Stimulated activated CD4-positive, alpha-beta T cell treated with anti-CD3 and anti-CD28 coated beads, TNF-alpha, amount 100 ng/mL, for 48 hours (primary cell): Measurements from ENCODE around the gene COL19A1.
"Not testable (repeated sequence)": the region's sequence is repeated elsewhere in the genome, so short reads cannot be mapped to it uniquely, and the experiment has no call there.

Experiments
- DNase-seq, 3 donors: peaks; one replicate each; pipeline ENCODE4 v3.0.0-alpha.2; 2020; ENCODE audit warnings: low read depth in 3 of 3

COL19A1 gene

DNA sequence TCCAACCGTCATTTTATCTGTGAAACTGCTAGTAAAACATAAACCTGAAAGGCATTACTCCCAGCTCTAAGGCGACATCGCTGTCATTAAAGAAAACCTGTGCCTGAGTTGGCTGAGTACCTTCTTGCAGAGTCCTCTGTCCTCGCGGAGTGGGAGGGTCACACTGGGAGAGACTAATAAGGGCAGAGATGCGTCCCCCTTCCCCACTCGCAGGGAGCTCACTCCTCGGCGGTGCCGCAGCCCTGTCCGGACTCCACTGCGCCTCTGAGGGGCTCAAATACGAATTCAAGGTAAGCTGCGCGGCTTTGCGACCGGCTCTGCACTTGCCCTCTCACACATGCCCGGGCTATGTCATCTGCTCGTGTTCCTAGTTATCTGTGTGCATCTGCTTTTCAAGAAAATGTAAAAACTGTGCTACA is at the start of gene COL19A1:
Gene COL19A1, plus strand, starts transcription at position 206 of the 419 bp plus-strand sequence. CDS start 13,012 bp downstream, outside the sequence.
- DNase-seq, result peak in 1 of 3 donors; percentile 19

DNA sequence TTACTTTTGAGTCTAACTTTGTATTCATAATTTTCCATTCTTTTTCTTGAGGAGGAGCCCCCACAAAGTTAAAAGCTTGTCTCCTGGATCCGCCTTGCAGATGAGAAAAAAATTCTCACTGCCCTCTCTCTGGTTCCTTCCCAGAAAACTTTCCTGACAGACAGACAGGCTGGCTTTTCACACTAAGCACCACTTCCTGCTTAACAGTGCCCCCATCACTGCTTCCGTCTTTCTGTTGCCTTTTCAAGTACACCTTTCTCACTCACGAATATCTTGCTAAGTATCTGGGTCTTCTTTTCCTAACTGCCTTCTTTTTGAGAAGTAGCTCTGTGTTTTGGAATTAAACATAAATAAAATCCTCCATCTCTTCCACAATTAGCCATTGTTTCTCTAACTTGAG is 49.8 kb upstream of the COL19A1 start:
- DNase-seq, result no peak

DNA sequence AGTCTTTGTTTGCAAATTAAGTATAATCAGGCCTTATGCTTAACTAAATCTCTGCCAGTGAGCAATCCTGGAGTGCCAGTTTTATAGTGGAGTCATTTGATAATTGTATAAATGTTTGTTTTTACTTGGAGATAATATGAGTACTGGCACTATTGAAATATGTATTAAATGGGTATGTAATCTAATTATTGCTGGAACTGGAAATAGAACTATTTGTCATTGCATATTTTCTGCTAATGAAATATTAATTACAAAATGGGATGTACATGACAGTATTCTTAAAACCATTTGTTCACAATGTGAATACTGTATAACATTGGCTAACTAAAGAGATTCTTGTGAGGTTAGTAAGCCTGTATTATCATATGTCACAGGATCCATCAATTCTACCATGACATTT is 49.0 kb upstream of the COL19A1 start:
- DNase-seq, result no peak

DNA sequence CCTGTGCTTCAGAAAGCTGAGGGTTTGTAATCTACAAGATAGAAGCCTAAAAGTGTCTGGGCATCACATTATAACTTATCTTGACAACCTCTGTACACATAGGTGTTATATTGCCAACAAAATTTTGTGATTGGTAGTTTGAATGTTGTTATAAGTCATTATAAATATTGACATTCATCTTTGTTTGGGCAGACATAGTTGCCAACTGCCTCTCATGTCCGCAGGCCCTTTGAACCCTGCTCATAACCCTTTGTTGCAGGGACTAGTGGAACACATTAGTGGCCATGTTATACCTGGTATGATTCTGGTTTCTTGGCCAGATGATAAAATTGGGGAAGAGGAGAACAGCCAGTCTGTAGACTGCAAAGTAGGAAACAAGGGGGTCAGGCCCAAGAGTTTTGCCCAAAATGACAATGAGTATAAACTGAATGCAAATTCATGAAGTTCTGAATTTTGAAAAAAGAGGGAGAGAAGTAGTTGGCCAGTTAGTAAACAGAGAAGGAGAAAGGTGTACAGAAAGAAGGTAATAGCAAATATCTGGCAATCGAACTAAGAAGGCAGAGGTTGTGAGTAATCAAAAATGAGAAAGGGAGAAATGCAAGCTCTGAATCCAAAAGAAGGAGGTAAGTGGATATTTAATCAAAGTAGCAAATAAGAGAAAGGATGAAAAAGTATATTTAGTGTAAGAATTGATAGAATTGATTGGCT is 48.0 kb upstream of the COL19A1 start:
- no peak for DNase-seq

DNA sequence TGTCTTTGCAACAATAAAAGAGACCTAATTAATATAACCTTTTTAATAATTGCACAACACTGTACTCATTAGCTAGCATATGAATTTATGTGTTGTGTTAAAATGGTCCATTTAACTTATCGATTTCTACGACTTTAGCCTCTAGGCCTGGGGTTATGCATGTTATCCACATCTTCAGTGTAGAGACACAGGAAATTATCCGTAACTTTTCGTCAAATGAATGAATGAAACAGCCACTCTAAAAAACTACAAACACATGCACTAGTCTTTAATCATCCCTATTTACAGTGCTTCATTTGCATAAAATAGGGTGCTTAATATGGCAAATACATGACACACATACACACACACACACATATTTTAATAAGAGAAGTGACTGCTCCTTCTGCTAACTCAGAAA is 47.2 kb upstream of the COL19A1 start:
- DNase-seq, result no peak

DNA sequence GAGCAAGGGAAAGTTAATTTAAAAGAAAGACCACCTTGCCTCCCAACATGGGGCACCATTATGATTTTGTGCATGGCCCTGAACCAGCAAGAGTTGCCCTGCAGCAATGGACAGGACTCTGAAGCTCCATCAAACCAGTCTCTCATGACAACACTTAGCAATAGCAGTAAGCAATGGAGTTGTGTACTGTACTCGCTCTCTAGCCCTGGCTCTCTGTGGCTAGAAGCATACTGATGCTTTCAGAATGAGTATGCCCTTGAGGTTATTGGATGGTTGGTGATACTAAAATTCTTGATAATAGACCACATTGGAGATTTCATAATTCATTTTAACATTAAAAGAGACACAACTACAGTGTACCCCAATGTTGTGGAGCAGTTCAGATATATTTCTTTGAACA is 46.3 kb upstream of the COL19A1 start:
- DNase-seq, result no peak

DNA sequence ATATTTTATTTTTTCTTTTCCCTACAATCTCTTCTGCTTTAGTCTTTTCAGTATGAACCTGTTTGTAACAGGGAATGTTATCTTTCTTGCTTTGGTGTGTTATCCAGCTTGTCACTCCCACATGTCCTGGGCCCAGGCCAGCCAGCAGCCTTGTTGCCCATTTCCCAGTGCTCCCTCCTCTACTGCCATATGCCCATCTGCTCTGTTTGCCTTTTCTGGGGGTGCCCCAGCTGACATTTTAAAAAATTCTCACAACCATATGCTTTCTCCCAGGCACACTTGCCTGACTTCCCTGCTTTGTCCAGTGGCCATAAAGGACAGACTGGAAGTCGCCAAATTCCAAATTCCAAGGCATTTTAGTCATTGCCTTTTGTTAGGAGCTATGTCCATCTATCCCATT is 45.9 kb upstream of the COL19A1 start:
- no peak for DNase-seq

DNA sequence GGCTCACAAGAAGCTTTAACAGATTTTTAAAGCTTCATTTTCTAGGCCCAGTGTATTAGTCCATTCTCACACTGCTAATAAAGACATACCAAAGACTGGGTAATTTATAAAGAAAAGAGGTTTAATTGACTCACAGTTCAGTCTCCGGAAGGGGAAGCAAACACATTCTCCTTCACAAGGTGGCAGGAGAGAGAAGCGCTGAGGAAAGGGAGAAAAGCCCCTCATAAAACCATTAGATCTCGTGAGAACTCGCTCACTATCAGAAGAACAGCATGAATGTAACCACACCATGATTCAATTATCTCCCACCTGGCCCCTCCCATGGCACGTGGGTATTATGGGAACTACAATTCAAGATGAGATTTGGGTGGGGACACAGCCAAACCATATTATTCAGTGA is 42.0 kb upstream of the COL19A1 start:
- DNase-seq, result not testable (repeated sequence)

DNA sequence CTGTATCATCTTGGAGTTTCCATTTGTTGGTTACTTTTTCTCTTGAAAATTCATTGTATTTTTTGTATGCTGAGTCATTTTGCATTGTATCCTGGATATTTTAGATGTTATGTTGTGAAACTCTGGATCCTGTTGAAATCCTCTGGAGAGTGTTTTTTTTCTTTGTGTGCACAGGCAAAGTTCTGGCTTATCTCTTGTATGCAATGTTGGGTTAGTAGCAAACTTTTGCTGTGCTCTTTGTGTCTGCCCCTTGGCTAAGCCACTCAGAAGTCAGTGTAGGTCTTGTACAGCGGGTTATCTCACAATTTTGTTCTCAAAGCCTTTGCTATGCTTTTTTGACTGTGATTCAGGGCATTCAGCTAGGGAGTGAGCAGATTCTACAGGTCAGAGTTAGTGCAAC is 40.5 kb upstream of the COL19A1 start:
- no peak for DNase-seq

DNA sequence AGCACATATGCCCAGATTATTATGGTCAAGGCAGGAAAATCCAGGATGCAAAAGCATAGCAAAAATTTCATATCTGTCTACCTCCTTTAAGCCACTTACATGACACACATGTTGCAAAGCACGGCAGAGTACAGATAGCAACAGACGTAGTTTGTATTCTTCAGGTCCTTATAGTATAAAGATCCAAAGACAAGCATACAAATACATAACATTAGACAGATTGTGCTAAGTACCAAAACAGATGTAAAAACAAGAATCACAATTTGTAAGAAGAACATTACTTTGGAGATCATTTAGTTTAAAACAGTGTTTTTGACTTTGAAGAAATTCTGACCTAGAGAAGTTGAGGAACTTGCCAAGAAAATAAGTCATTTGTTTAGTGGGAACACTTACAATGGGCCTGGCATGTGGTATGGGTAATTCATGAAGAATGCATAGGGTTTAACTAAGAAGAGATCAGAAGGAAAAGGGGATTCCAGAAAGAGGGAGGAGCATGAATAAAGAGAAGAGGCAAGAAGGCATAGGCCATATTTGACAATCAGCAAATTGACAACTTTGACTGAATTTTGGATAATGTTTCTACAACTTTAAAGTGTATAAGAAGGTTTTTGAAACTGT is 39.0 kb upstream of the COL19A1 start:
- no peak for DNase-seq

DNA sequence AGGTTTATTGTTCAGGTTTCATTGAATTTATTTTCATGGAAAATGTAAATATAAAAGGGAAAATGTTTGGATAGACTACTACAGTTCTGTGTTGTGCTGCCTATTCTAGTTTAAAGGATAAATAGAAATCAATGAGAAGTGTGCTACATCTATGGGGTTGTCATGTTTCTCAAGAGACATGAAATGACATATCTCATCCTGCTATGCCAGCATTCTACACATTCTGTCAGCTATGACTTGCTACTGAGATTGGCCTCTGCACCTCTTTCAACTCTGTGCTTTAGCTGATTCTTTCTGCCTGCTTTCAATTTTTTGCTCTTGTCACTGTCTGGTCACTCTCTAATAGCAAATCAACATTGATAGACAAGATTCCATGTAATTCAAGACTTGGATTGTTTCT is 33.8 kb upstream of the COL19A1 start:
- DNase-seq, result no peak

DNA sequence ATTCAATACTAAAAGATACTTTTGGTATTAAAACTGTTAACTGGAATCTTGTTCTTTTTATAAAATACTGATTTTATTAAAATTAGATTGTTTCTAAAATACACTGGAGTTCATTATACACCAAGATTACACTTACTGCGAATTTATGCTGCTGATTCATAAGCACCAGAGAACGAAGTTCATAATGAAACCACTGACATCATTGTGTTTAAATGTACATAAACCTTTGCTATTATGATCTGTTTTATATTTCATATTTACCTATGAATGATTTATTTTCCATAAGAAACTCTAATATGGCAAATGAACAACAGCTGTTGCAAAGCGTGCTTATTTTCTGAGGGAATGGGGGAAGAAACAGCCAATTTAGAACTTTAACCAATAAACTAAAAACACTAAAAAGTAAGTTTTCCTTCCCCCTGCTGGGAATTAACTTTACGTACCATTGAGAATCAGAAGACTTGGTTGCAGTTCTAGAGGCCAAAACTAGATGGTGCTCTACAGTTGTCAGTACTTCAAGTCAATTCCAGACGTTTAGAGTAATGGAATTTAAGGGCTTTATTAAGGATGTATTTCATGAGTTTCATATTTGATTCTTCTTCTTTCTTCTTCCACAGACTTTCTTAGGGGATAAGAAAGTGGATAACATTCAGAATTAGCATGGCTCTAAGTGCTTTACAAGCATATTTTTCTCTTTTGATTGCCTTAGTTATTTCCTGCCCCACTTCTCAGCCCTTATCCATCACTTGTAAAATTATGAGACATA is 30.8 kb upstream of the COL19A1 start:
- DNase-seq, result no peak

DNA sequence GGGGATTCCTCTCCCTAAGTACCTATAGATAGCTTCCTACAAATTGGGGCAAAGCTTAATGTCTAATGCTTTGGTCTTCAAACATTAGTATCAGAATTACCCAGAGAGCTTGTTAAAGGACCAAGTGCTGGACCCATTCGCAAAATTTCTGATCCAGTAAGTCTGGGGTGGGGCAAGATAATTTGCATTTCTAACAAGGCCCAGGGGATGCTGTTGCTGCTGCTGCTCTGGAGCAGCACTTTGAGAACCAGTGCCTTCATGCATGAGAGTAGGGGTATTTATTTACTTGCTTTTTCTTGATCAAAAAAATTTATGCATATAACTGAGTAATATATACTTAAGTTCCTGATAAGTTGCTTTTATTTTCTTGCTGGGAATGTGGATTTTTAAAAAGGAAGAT is 24.5 kb upstream of the COL19A1 start:
- DNase-seq, result no peak

DNA sequence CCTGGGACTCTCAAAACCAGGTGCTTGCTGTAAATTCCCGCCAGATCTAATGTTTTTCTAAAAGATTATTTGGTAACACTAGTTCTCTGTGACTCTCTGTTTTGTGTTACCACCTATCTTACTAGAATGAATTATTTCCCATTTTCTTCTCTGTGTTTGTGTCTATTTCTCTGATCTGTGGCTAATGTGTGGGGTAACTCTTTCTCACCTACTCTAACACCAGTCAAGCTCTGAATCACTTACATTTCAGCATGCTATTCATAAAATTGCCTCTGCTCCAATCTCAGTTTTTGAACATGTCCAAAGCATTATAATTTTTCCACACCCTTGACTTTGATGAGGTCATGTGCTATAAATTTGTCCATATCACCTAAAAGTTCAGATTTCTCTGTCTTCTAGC is 23.2 kb upstream of the COL19A1 start:
- DNase-seq, result no peak

DNA sequence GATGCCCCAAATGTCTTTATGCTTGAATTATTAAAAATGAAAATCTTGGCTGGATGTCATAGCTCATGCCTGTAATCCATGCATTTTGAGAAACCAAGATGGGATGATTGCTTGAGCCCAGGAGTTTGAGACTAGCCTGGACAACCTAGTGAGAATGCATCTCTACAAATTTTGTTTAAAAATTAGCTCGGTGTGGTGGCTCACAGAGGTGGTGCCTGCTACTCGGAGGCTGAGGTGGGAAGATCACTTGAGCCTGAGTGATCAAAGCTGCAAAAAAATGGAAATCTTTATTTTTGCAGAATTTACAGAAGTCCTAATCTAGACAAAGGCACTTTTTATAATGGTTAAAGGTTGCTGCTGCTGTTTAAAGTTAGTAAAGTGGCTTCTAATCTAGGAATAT is 20.0 kb upstream of the COL19A1 start:
- DNase-seq, result no peak

DNA sequence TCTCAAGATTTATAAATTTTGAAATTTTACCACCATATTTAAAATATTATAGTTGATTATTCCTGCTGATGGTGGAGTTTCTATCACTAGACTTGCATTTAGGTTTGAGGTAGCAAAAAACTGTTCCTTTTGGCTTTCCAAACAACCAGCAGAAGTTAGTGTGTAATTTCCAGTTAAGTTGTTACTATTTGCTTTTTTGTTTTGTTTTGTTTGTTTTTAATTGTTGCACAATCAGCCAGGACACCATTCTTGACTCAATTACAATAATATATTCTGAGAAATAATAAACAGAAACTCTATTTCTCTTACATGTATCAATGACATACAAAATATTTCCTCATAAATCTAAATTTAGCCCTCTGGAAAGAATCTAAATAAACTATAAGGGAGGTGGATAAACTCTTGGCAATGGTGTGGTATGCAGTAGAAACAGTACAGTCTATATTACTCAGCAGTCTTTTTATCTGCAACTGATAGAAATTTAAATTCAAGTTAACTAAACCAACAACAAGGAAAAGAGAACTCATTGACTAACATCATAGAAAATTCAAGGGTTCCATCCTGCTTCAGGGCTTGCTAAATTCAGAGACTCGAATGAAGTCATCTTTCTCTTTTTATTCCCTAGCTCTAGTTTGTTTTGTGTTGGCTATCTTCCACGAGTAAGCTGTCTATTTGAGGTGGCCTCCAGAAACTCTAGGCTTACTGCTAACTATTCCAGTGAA is 19.4 kb upstream of the COL19A1 start:
- no peak for DNase-seq

DNA sequence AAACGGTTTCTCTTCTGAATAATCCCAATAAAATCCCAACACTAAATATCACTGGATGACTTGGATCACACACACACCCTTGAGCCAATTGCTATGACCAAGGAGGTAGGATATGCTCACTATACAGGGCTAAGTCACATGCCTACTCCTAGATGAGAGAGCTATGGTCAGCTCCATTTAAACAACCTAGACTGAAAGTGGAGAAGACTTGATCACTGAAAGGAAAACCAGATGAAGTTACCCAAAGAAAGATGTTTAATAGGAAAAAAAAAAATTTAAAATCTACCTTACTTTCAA is 18.9 kb upstream of the COL19A1 start:
- DNase-seq, result no peak

DNA sequence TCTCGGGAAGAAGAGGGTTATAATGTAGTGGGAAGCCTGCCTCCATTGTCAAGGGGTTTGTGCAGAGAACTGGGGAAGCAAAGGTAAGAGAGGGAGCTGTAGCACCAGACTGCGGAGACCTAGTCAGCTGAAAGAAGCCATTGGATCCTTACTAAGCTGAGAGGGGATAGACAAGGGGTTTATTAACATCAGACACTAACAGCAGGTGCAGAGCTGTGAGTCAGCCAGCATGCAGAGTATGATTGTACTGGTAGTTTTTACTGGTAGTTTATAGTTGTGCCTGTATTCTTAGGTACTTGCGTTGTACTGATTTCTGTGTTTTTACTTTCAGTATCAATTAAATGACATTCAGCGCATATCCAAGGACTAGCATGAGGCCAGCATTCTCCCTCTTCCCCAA is 17.8 kb upstream of the COL19A1 start:
- no peak for DNase-seq

DNA sequence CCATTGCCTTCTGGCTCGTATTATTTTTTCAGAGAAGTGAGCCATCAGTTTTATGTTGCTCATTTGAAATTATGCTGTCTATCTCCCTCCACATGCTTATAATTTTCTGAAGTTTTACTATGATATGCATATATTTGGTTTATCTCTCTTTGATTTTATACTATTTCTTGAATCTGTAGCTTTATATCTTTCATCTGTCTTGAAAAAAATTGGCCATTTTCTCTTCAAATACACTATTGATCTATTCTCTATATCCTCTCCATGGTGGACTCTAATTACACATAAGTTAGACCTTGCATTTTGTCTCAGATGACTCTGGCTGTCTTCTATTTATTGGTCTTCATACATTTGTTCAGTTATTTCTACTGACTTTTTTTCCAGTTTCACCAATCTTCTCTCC is 13.7 kb upstream of the COL19A1 start:
- no peak for DNase-seq

DNA sequence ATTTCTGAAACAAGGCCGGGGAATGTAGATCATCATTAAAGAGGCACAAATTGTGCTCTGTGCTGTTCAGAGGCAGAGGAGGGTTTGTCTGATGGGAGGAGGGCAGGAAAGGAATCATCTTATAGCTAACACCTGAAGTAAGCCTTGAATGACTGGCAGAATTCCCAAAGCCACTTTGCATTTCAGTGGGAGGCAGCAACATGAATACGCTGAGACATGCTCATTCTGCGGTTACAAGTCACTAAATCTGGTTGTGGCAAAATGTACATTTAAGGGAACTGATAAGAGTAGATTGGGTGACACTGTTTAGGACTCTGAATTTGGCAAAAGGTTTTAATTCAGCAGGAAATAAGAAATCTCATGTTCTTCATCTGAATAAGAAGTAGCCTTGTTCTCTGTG is 4.4 kb upstream of the COL19A1 start:
- no peak for DNase-seq

DNA sequence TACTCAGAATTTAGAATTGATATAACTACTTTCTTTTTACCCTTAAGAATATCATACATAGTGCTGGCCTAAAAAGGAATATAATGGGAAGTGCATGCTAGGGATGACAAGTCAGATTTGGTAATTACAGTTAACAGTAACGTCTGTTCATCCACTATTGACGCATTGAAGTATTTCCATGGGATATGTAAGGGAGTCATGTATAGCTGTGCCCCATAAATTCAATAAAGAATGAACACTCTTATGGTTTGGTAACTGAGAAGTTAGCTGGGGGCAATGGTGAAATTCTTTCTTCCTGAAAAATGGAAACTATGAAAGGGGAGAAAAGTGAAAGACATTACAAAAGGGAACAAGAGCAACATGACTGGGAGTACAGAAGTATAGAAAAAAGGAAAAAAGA is 2.6 kb upstream of the COL19A1 start:
- no peak for DNase-seq

DNA sequence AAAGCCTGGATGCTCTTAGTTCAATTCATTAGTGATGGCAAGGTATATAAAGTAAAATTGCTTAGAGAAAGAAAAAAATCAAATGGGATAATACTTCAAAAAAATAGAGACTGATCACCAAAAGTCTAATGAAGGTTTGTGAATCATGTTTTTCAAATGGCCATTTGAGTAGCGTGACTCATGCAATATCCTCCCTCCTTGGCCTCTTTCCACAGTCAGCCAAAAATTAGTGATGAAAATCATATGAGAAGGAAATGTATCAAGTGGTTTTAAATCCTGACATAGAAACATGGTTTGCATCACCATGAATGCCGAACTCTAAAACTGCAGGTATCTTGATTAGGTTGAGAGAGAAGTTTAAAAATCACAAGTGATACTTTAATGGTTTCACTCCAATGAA is 1.2 kb upstream of the COL19A1 start:
- no peak for DNase-seq
